Ascending aorta (tissue), 2 donors: ENCODE results near the gene EIF3A. TPM values are rescaled to one million over a fixed set of nuclear protein-coding genes. Genes with fewer than 3 reads are reported as not detected.

Experiments used
- DNase-seq, 2 donors: peaks; one replicate each; pipeline ENCODE4 v3.0.0-alpha.2; 2019; ENCODE audit warnings: low spot score in 2 of 2
- H3K27ac ChIP-seq, 2 donors: fragments of 200-600 bp; sonication (generic); one replicate each; pipeline ENCODE4 v1.5.1; 2016 to 2017; ENCODE audit warnings: mild to moderate bottlenecking in 1 of 2
- H3K27me3 ChIP-seq: fragments of 200-600 bp; sonication (generic); one replicate; pipeline ENCODE4 v1.5.1; 2017
- H3K36me3 ChIP-seq, 2 donors: fragments of 200-600 bp; sonication (generic); one replicate each; pipeline ENCODE4 v1.5.1; 2016
- H3K4me1 ChIP-seq, 2 donors: fragments of 200-600 bp; sonication (generic); one replicate each; pipeline ENCODE4 v1.5.1; 2016 to 2017; ENCODE audit warnings: mild to moderate bottlenecking in 1 of 2
- H3K4me3 ChIP-seq, 2 donors: fragments of 200-600 bp; sonication (generic); one replicate each; pipeline ENCODE4 v1.5.1; 2016 to 2017; ENCODE audit warnings: mild to moderate bottlenecking in 1 of 2
- H3K9me3 ChIP-seq, 2 donors: fragments of 200-600 bp; sonication (generic); one replicate each; pipeline ENCODE4 v1.5.1; 2016
- CTCF ChIP-seq, 3 experiments: fragments of 200-600 bp in 2 of 3; fragments of 450-650 bp in 1 of 3; sonication (generic) in 2 of 3; IDR thresholded peaks; one replicate each; pipeline ENCODE4 v1.5.1; 2016 to 2019; ENCODE audit warnings: antibody characterized with exemption in 3 of 3, mild to moderate bottlenecking in 1 of 3, moderate library complexity in 1 of 3
- intact Hi-C: fragments of 100-400 bp; cut with DNase I; formaldehyde crosslinking; loops from one replicate; pipeline ENCODE4 v1.15.1; 2023
- total RNA-seq: library from RNA; depleted of rRNA; stranded (reverse); fragments of >200 nt; gene quantifications from one replicate; pipeline ENCODE4 v1.1.0, GENCODE V29; 2016

Gene EIF3A
- total RNA-seq, 1 donor from 2014 or later: 59.4 TPM

- Histone ChIP-seq H3K4me1 (no peaks in the 10 kb centered on the region), H3K36me3 (peaks cover 37 to 79% of the 10 kb centered on the region in 2 donors), H3K4me3 (no peak overlapping the region), H3K9me3 (no peaks in the 10 kb centered on the region), H3K27me3 (no peaks in the 10 kb centered on the region), H3K27ac (no peak overlapping the region)
- intact Hi-C loops: no loop called here
- DNase-seq: no peak
- no peak for TF ChIP-seq CTCF (IDR thresholded peaks at IDR 0.05)
Observed at GRCh38 chr10:119120413-119120867, 39.8 kb upstream of the EIF3A start.

- Histone ChIP-seq H3K27me3 (no peaks in the 10 kb centered on the region), H3K27ac (no peak overlapping the region), H3K4me1 (no peaks in the 10 kb centered on the region), H3K36me3 (peaks cover 31 to 77% of the 10 kb centered on the region in 2 donors), H3K4me3 (no peak overlapping the region), H3K9me3 (no peaks in the 10 kb centered on the region)
- DNase-seq: no peak
- TF ChIP-seq CTCF (IDR thresholded peaks at IDR 0.05): no peak
- intact Hi-C loops: no loop called here
Observed at GRCh38 chr10:119119400-119119799, 38.8 kb upstream of the EIF3A start.

GRCh38 chr10:119118231-119118630 lies 37.6 kb upstream of the EIF3A start:
- peaks cover 28 to 77% of the 10 kb centered on the region in 2 donors for H3K36me3 ChIP-seq
- no peaks in the 10 kb centered on the region for H3K27me3 ChIP-seq
- H3K4me3 ChIP-seq: no peak overlapping the region
- no peak for TF ChIP-seq CTCF (IDR thresholded peaks at IDR 0.05)
- intact Hi-C loops: no loop called here
- H3K9me3 ChIP-seq: no peaks in the 10 kb centered on the region
- DNase-seq: no peak
- no peaks in the 10 kb centered on the region for H3K4me1 ChIP-seq
- no peak overlapping the region for H3K27ac ChIP-seq

- no peaks in the 10 kb centered on the region for H3K9me3 ChIP-seq
- peaks cover 23 to 75% of the 10 kb centered on the region in 2 donors for H3K36me3 ChIP-seq
- intact Hi-C loops: no loop called here
- no peak overlapping the region for H3K4me3 ChIP-seq
- no peak for TF ChIP-seq CTCF (IDR thresholded peaks at IDR 0.05)
- no peak overlapping the region for H3K27ac ChIP-seq
- H3K4me1 ChIP-seq: no peaks in the 10 kb centered on the region
- no peak for DNase-seq
- H3K27me3 ChIP-seq: no peaks in the 10 kb centered on the region
Observed at GRCh38 chr10:119116326-119116951, 35.8 kb upstream of the EIF3A start.

GRCh38 chr10:119115926-119116325 lies 35.3 kb upstream of the EIF3A start:
- H3K27ac ChIP-seq: no peak overlapping the region
- TF ChIP-seq CTCF (IDR thresholded peaks at IDR 0.05): no peak
- H3K36me3 ChIP-seq: peaks cover 22 to 75% of the 10 kb centered on the region in 2 donors
- no peaks in the 10 kb centered on the region for H3K27me3 ChIP-seq
- DNase-seq: no peak
- no peaks in the 10 kb centered on the region for H3K4me1 ChIP-seq
- no peak overlapping the region for H3K4me3 ChIP-seq
- no peaks in the 10 kb centered on the region for H3K9me3 ChIP-seq
- intact Hi-C loops: no loop called here
